K562 treated with DMSO at 1 percent for 4 hours (cell line): ENCODE data around the gene CCL5. TPM values are rescaled to one million over a fixed set of nuclear protein-coding genes. Genes with fewer than 3 reads are reported as not detected.

ENCODE experiments used
- total RNA-seq: library from RNA; unstranded; fragments of 300-600 nt; gene quantifications from 2 replicates; pipeline ENCODE4 v1.2.3, GENCODE V29; 2022; ENCODE audit not compliant: insufficient read depth

Gene CCL5
- 0.86 TPM in 1 of 2 replicates, not detected in the other for total RNA-seq

GRCh38 chr17:35879773-35880654 lies at the start of gene CCL5:
CCL5 (minus strand) TSS chr17:35880360.

GRCh38 chr17:35868737-35869136 lies 11.4 kb downstream of the CCL5 start, which contains the start of gene HEATR9:
HEATR9 (minus strand) TSS chr17:35868891; CDS start chr17:35868742, 149 bp downstream.

Other genes with a start within 250 kb of the CCL5 start
- gene RASL10B, start 148.7 kb downstream of the CCL5 start, total RNA-seq = 0.18 TPM in 1 of 2 replicates, not detected in the other
- gene GAS2L2, start 127.1 kb downstream of the CCL5 start, total RNA-seq = not detected in 2 replicates
- not detected in 2 replicates for gene C17orf50, start 119.5 kb downstream of the CCL5 start, total RNA-seq
- gene MMP28, start 84.7 kb downstream of the CCL5 start, total RNA-seq = not detected in 2 replicates
- 163 and 198 TPM in 2 replicates for gene TAF15, start 70.9 kb downstream of the CCL5 start, total RNA-seq
- not detected in 2 replicates for gene HEATR9, start 11.5 kb downstream of the CCL5 start, total RNA-seq
- 11.0 and 11.7 TPM in 2 replicates for gene RDM1, start 50.4 kb upstream of the CCL5 start, total RNA-seq
- gene LYZL6, start 63.4 kb upstream of the CCL5 start, total RNA-seq = not detected in 2 replicates
- gene CCL16, start 101.1 kb upstream of the CCL5 start, total RNA-seq = not detected in 2 replicates
- gene CCL14, start 106.4 kb upstream of the CCL5 start, total RNA-seq = not detected in 2 replicates
- gene CCL15, start 121.2 kb upstream of the CCL5 start, total RNA-seq = not detected in 2 replicates
- not detected in 2 replicates for gene CCL23, start 137.6 kb upstream of the CCL5 start, total RNA-seq
- not detected in 2 replicates for gene CCL18, start 183.9 kb upstream of the CCL5 start, total RNA-seq
- not detected in 2 replicates for gene CCL3, start 209.8 kb upstream of the CCL5 start, total RNA-seq
- gene CCL4, start 223.5 kb upstream of the CCL5 start, total RNA-seq = not detected in 2 replicates